Endometrium (tissue), 2 donors: Measurements from ENCODE around the gene EVPL.
"Not testable (repeated sequence)": the region's sequence is repeated elsewhere in the genome, so short reads cannot be mapped to it uniquely, and the experiment has no call there.

ENCODE experiments used
- FAIRE-seq: peaks from 2 replicates; lab custom pipeline; 2012; peaks lifted over from hg19 to GRCh38; lab: Jason Lieb, UNC
- donor health status: control.
- donor health status: control.

Gene EVPL

GRCh38 chr17:76048025-76048605 lies 21.0 kb upstream of the EVPL start:
- no peak for FAIRE-seq

GRCh38 chr17:76046064-76046463 lies 19.0 kb upstream of the EVPL start:
- no peak for FAIRE-seq

- not testable (repeated sequence) for FAIRE-seq
Observed at GRCh38 chr17:76044475-76045007, 17.4 kb upstream of the EVPL start.

GRCh38 chr17:76042868-76043267 lies 15.8 kb upstream of the EVPL start:
- FAIRE-seq = not testable (repeated sequence)

GRCh38 chr17:76040376-76040775 lies 13.3 kb upstream of the EVPL start:
- FAIRE-seq = no peak

- no peak for FAIRE-seq
Observed at GRCh38 chr17:76039121-76039520, 12.0 kb upstream of the EVPL start.

GRCh38 chr17:76038050-76038449 lies 10.9 kb upstream of the EVPL start:
- no peak for FAIRE-seq

GRCh38 chr17:76036497-76037261 lies 9.6 kb upstream of the EVPL start:
- no peak for FAIRE-seq

GRCh38 chr17:76034428-76035350 lies 7.6 kb upstream of the EVPL start:
- FAIRE-seq = no peak

- no peak for FAIRE-seq
Observed at GRCh38 chr17:76033139-76033538, 6.0 kb upstream of the EVPL start.

- no peak for FAIRE-seq
Observed at GRCh38 chr17:76032780-76033108, 5.6 kb upstream of the EVPL start.

GRCh38 chr17:76032073-76032779 lies 5.1 kb upstream of the EVPL start:
- no peak for FAIRE-seq

GRCh38 chr17:76026714-76027158 lies 370 bp downstream of the EVPL start:
- no peak for FAIRE-seq

GRCh38 chr17:76025294-76025693 lies 1.8 kb downstream of the EVPL start:
- FAIRE-seq = no peak

- FAIRE-seq = no peak
Observed at GRCh38 chr17:76024353-76024752, 2.8 kb downstream of the EVPL start.

- FAIRE-seq = no peak
Observed at GRCh38 chr17:76023900-76024237, 3.2 kb downstream of the EVPL start.

- no peak for FAIRE-seq
Observed at GRCh38 chr17:76022973-76023899, 3.9 kb downstream of the EVPL start.

GRCh38 chr17:76022285-76022684 lies 4.8 kb downstream of the EVPL start:
- FAIRE-seq = no peak

GRCh38 chr17:76019833-76020467 lies 7.2 kb downstream of the EVPL start:
- no peak for FAIRE-seq

- no peak for FAIRE-seq
Observed at GRCh38 chr17:76018801-76019200, 8.3 kb downstream of the EVPL start.

GRCh38 chr17:76018340-76018680 lies 8.8 kb downstream of the EVPL start:
- FAIRE-seq = no peak
